WTC11 (cell line): Measurements from ENCODE around the gene SYNRG. TPM values are rescaled to one million over a fixed set of nuclear protein-coding genes. Genes with fewer than 3 reads are reported as not detected.

ENCODE experiments used
- ATAC-seq: fragments of 200-7000 bp; cut with Tn5 transposase; 2 replicates; pipeline ENCODE4 v1.10.0; 2021; ENCODE audit warnings: mild to moderate bottlenecking, moderate library complexity
- CTCF ChIA-PET: fragments of 300-600 bp; sonication (Branson Sonifier 250); formaldehyde crosslinking; loops from one replicate; lab custom pipeline; 2021; ENCODE audit warnings: antibody characterized with exemption; lab: Charles Lee
- POLR2A ChIA-PET: fragments of 350-600 bp; sonication (Branson Sonifier 250); formaldehyde crosslinking; loops from one replicate; lab custom pipeline; 2021; ENCODE audit warnings: antibody characterized with exemption; lab: Charles Lee
- DNase-seq: peaks from one replicate; pipeline ENCODE4 v3.0.0; 2021; ENCODE audit warnings: low spot score
- H3K27ac Mint-ChIP-seq: 2 replicates; pipeline ENCODE4 v1.8.0; 2021; ENCODE audit warnings: mixed read lengths
- H3K27me3 Mint-ChIP-seq: 2 replicates; pipeline ENCODE4 v1.8.0; 2021; ENCODE audit warnings: low read depth, mild to moderate bottlenecking, moderate library complexity, mixed read lengths
- H3K36me3 Mint-ChIP-seq: 2 replicates; pipeline ENCODE4 v1.8.0; 2021; ENCODE audit warnings: mixed read lengths
- H3K4me1 Mint-ChIP-seq: 2 replicates; pipeline ENCODE4 v1.8.0; 2022; ENCODE audit warnings: mixed read lengths
- H3K4me3 Mint-ChIP-seq: 2 replicates; pipeline ENCODE4 v1.8.0; 2021; ENCODE audit warnings: mild to moderate bottlenecking, moderate library complexity, mixed read lengths
- H3K9me3 Mint-ChIP-seq: 2 replicates; pipeline ENCODE4 v1.8.0; 2021; ENCODE audit warnings: mixed read lengths
- AR ChIP-seq: fragments of 250-450 bp; sonication (Bioruptor Pico); IDR thresholded peaks from 2 replicates; pipeline ENCODE4 v1.9.0; 2021; ENCODE audit warnings: mild to moderate bottlenecking
- ARID4B ChIP-seq: sonication (generic); formaldehyde crosslinking; IDR thresholded peaks from 2 replicates; pipeline ENCODE4 v1.8.0; 2023; ENCODE audit warnings: missing genetic modification reagents, mild to moderate bottlenecking, borderline replicate concordance
- CREM ChIP-seq: sonication (generic); formaldehyde crosslinking; IDR thresholded peaks from 2 replicates; pipeline ENCODE4 v1.8.1; 2022; ENCODE audit warnings: mild to moderate bottlenecking, missing genetic modification reagents, moderate library complexity
- E2F1 ChIP-seq: sonication (generic); formaldehyde crosslinking; IDR thresholded peaks from 2 replicates; pipeline ENCODE4 v1.8.0; 2022; ENCODE audit warnings: mild to moderate bottlenecking, missing genetic modification reagents
- ETV6 ChIP-seq: sonication (generic); formaldehyde crosslinking; IDR thresholded peaks from 2 replicates; pipeline ENCODE4 v1.8.1; 2022; ENCODE audit warnings: mild to moderate bottlenecking, missing genetic modification reagents
- FOXK1 ChIP-seq: sonication (generic); formaldehyde crosslinking; IDR thresholded peaks from 2 replicates; pipeline ENCODE4 v1.8.0; 2022; ENCODE audit warnings: mild to moderate bottlenecking, moderate library complexity, missing genetic modification reagents
- FOXP1 ChIP-seq: sonication (generic); formaldehyde crosslinking; IDR thresholded peaks from 2 replicates; pipeline ENCODE4 v1.8.0; 2022; ENCODE audit warnings: missing genetic modification reagents, mild to moderate bottlenecking, moderate library complexity, borderline replicate concordance
- GABPB1 ChIP-seq: sonication (generic); formaldehyde crosslinking; IDR thresholded peaks from 2 replicates; pipeline ENCODE4 v1.8.1; 2023; ENCODE audit warnings: mild to moderate bottlenecking, missing genetic modification reagents
- JAZF1 ChIP-seq: fragments of 250-450 bp; sonication (Bioruptor Pico); IDR thresholded peaks from 2 replicates; pipeline ENCODE4 v1.9.0; 2021; ENCODE audit warnings: moderate library complexity, mild to moderate bottlenecking, inconsistent platforms
- JUN ChIP-seq: sonication (generic); formaldehyde crosslinking; IDR thresholded peaks from 2 replicates; pipeline ENCODE4 v1.8.0; 2023; ENCODE audit warnings: mild to moderate bottlenecking, missing genetic modification reagents
- KAT7 ChIP-seq: sonication (generic); formaldehyde crosslinking; IDR thresholded peaks from 2 replicates; pipeline ENCODE4 v1.8.1; 2023; ENCODE audit warnings: missing genetic modification reagents, mild to moderate bottlenecking, borderline replicate concordance
- MXD4 ChIP-seq: fragments of 250-450 bp; sonication (Bioruptor Pico); IDR thresholded peaks from 2 replicates; pipeline ENCODE4 v1.8.0; 2021; ENCODE audit warnings: mild to moderate bottlenecking, moderate library complexity, borderline replicate concordance
- RELA ChIP-seq: sonication (generic); formaldehyde crosslinking; IDR thresholded peaks from 2 replicates; pipeline ENCODE4 v1.8.1; 2022; ENCODE audit warnings: missing genetic modification reagents, mild to moderate bottlenecking, borderline replicate concordance
- SMAD3 ChIP-seq: sonication (generic); formaldehyde crosslinking; IDR thresholded peaks from 2 replicates; pipeline ENCODE4 v1.8.0; 2022; ENCODE audit warnings: missing genetic modification reagents, mild to moderate bottlenecking, borderline replicate concordance
- TP53 ChIP-seq: sonication (generic); formaldehyde crosslinking; IDR thresholded peaks from 2 replicates; pipeline ENCODE4 v1.8.1; 2023; ENCODE audit warnings: mild to moderate bottlenecking, missing genetic modification reagents
- USF2 ChIP-seq: sonication (generic); formaldehyde crosslinking; IDR thresholded peaks from 2 replicates; pipeline ENCODE4 v1.8.1; 2023; ENCODE audit warnings: mild to moderate bottlenecking, missing genetic modification reagents, moderate library complexity
- ZBTB43 ChIP-seq: sonication (generic); formaldehyde crosslinking; IDR thresholded peaks from 2 replicates; pipeline ENCODE4 v1.8.1; 2023; ENCODE audit warnings: mild to moderate bottlenecking, missing genetic modification reagents
- ZMAT4 ChIP-seq: fragments of 250-450 bp; sonication (Bioruptor Pico); IDR thresholded peaks from 2 replicates; pipeline ENCODE4 v1.9.0; 2021; ENCODE audit warnings: mild to moderate bottlenecking
- ZNF232 ChIP-seq: sonication (generic); formaldehyde crosslinking; IDR thresholded peaks from 2 replicates; pipeline ENCODE4 v1.8.0; 2022; ENCODE audit warnings: mild to moderate bottlenecking, missing genetic modification reagents
- ZNF263 ChIP-seq: sonication (generic); formaldehyde crosslinking; IDR thresholded peaks from 2 replicates; pipeline ENCODE4 v1.8.1; 2022; ENCODE audit warnings: low read depth, mild to moderate bottlenecking, moderate library complexity, missing genetic modification reagents
- total RNA-seq: library from RNA; stranded (reverse); gene quantifications from 3 replicates; pipeline ENCODE4 v1.2.3, GENCODE V29; 2021

SYNRG gene
- total RNA-seq, 1 experiment from 2014 or later = 31.3 TPM

GRCh38 chr17:37576281-37576680 is 32.9 kb downstream of the SYNRG start:
- H3K27ac Mint-ChIP-seq = no peak overlapping the region
- ChIA-PET CTCF (interaction anchor here (0.7 kb wide), 1 partner anchor 69 kb away, joined by 4 read pairs; no protein-coding TSS in a partner anchor), POLR2A (interaction anchor here (0.5 kb wide), 1 partner anchor 392 kb away, joined by 6 read pairs; no protein-coding TSS in a partner anchor)
- H3K4me1 Mint-ChIP-seq = no peaks in the 10 kb centered on the region
- DNase-seq = no peak
- no peak for TF ChIP-seq JAZF1 (CRISPR knock-in tag)
- TF ChIP-seq ZBTB43 (CRISPR knock-in tag) = no peak
- TF ChIP-seq JUN (CRISPR knock-in tag) = no peak
- TF ChIP-seq ZNF263 (CRISPR knock-in tag) = no peak
- TF ChIP-seq ARID4B (CRISPR knock-in tag) = no peak
- TF ChIP-seq TP53 = no peak
- no peak for TF ChIP-seq FOXP1 (CRISPR knock-in tag)
- TF ChIP-seq CREM (CRISPR knock-in tag) = no peak
- TF ChIP-seq E2F1 (CRISPR knock-in tag) = no peak
- TF ChIP-seq KAT7 = no peak
- no peak for TF ChIP-seq ETV6 (CRISPR knock-in tag)
- TF ChIP-seq SMAD3 = no peak
- no peak for TF ChIP-seq ZMAT4 (CRISPR knock-in tag)
- no peak for TF ChIP-seq AR (CRISPR knock-in tag)
- no peak for TF ChIP-seq GABPB1 (CRISPR knock-in tag)
- TF ChIP-seq ZNF232 (CRISPR knock-in tag) = no peak
- H3K36me3 Mint-ChIP-seq = peaks cover 18% of the 10 kb centered on the region
- no peak for ATAC-seq
- H3K27me3 Mint-ChIP-seq = no peaks in the 10 kb centered on the region
- peaks cover 5% of the 10 kb centered on the region for H3K9me3 Mint-ChIP-seq
- H3K4me3 Mint-ChIP-seq = no peak overlapping the region

- no peak for ATAC-seq
- no peaks in the 10 kb centered on the region for H3K27me3 Mint-ChIP-seq
- H3K4me1 Mint-ChIP-seq = no peaks in the 10 kb centered on the region
- H3K27ac Mint-ChIP-seq = no peak overlapping the region
- CTCF ChIA-PET = no interaction called here
- POLR2A ChIA-PET = no interaction called here
- TF ChIP-seq FOXK1 = no peak
- TF ChIP-seq GABPB1 (CRISPR knock-in tag) = no peak
- TF ChIP-seq CREM (CRISPR knock-in tag) = no peak
- no peak for TF ChIP-seq MXD4 (CRISPR knock-in tag)
- TF ChIP-seq ZNF263 (CRISPR knock-in tag) = no peak
- no peak for TF ChIP-seq JAZF1 (CRISPR knock-in tag)
- TF ChIP-seq USF2 (CRISPR knock-in tag) = no peak
- TF ChIP-seq RELA (CRISPR knock-in tag) = no peak
- peaks cover 25% of the 10 kb centered on the region for H3K36me3 Mint-ChIP-seq
- no peak for DNase-seq
- H3K4me3 Mint-ChIP-seq = no peak overlapping the region
- peaks cover 5% of the 10 kb centered on the region for H3K9me3 Mint-ChIP-seq
Measured at GRCh38 chr17:37574427-37574826, 34.8 kb downstream of the SYNRG start.
